HepG2 (cell line): ENCODE results near the gene C1QTNF1.

Experiments used
- ARHGAP35 ChIP-seq: sonication (generic); formaldehyde crosslinking; IDR thresholded peaks from 2 replicates; pipeline ENCODE4 v1.9.0; 2022; ENCODE audit warnings: mild to moderate bottlenecking, inconsistent platforms, moderate library complexity, missing genetic modification reagents, borderline replicate concordance
- GFI1 ChIP-seq: sonication (generic); formaldehyde crosslinking; IDR thresholded peaks from 2 replicates; pipeline ENCODE4 v1.5.0; 2020; ENCODE audit warnings: missing genetic modification reagents, mild to moderate bottlenecking, borderline replicate concordance
- HIVEP1 ChIP-seq: sonication (generic); formaldehyde crosslinking; IDR thresholded peaks from 2 replicates; pipeline ENCODE4 v1.4.0; 2020; ENCODE audit warnings: mild to moderate bottlenecking, missing genetic modification reagents
- POLR2A ChIP-seq, 2 experiments: IDR thresholded peaks; 2 replicates each; pipeline ENCODE4 v1.6.1; 2011; ENCODE audit warnings: low read depth in 2 of 2, low read length in 2 of 2, mild to moderate bottlenecking in 1 of 2, moderate library complexity in 1 of 2; ENCODE audit not compliant: insufficient read depth in 1 of 2
- ZFP82 ChIP-seq: sonication (generic); formaldehyde crosslinking; IDR thresholded peaks from 2 replicates; pipeline ENCODE4 v1.5.1; 2020; ENCODE audit warnings: mild to moderate bottlenecking, missing genetic modification reagents, borderline replicate concordance
- ZKSCAN1 ChIP-seq: fragments of 150-350 bp; IDR thresholded peaks from 2 replicates; pipeline ENCODE4 v1.6.1; 2014; ENCODE audit warnings: low read length
- ZNF224 ChIP-seq: sonication (generic); formaldehyde crosslinking; IDR thresholded peaks from 2 replicates; pipeline ENCODE4 v1.5.0; 2020; ENCODE audit warnings: mild to moderate bottlenecking, missing genetic modification reagents
- ZNF558 ChIP-seq: sonication (generic); formaldehyde crosslinking; IDR thresholded peaks from 2 replicates; pipeline ENCODE4 v1.9.0; 2022; ENCODE audit warnings: mild to moderate bottlenecking, missing genetic modification reagents, borderline replicate concordance
- TF ChIP-seq, protein P1 (sequence below): sonication (generic); formaldehyde crosslinking; IDR thresholded peaks from 2 replicates; pipeline ENCODE4 v1.5.0; 2020; ENCODE audit warnings: mild to moderate bottlenecking, missing genetic modification reagents, moderate library complexity

DNA sequence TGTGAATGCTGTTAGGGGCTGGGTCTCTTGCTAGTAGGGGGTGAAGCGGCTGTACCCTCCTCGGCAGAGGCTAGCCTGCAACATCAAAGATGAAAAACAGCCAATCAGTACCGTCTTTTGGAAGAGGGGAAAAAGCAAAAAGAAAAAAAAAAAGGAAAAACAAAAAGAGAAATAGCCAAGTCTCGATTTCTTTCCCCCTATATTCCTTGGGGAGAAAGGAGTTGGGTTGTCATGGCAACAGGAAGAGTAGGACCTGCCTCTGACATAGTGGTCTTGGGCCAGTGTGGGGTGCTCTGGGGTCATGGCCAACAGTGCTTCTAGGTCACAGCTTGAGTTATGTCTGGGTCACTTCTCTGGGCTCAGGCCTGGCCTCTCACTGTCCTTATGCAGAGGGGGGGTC lies 68.6 kb downstream of the C1QTNF1 start:
- TF ChIP-seq, protein P1, sequence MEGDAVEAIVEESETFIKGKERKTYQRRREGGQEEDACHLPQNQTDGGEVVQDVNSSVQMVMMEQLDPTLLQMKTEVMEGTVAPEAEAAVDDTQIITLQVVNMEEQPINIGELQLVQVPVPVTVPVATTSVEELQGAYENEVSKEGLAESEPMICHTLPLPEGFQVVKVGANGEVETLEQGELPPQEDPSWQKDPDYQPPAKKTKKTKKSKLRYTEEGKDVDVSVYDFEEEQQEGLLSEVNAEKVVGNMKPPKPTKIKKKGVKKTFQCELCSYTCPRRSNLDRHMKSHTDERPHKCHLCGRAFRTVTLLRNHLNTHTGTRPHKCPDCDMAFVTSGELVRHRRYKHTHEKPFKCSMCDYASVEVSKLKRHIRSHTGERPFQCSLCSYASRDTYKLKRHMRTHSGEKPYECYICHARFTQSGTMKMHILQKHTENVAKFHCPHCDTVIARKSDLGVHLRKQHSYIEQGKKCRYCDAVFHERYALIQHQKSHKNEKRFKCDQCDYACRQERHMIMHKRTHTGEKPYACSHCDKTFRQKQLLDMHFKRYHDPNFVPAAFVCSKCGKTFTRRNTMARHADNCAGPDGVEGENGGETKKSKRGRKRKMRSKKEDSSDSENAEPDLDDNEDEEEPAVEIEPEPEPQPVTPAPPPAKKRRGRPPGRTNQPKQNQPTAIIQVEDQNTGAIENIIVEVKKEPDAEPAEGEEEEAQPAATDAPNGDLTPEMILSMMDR (CRISPR knock-in tag), result no peak
- TF ChIP-seq HIVEP1 (CRISPR knock-in tag) (no peak), GFI1 (CRISPR knock-in tag) (no peak), ZNF224 (no peak), POLR2A (IDR thresholded peaks at IDR 0.05; ENCODE audit: insufficient read depth in 1 of 2, low read depth in 2 of 2, low read length in 2 of 2) (no peak), ARHGAP35 (no peak), ZNF558 (CRISPR knock-in tag) (no peak), ZKSCAN1 (no peak), ZFP82 (CRISPR knock-in tag) (no peak)
